HepG2 (cell line): ENCODE measurements around the gene DOCK4. TPM values are rescaled to one million over a fixed set of nuclear protein-coding genes. Genes with fewer than 3 reads are reported as not detected.

Experiments used
- ATAC-seq: fragments of 200-7000 bp; cut with Tn5 transposase; 3 replicates; pipeline ENCODE4 v1.9.1; 2020; ENCODE audit warnings: mild to moderate bottlenecking, moderate library complexity
- BruUV-seq: library from RNA; stranded (reverse); fragments of 400-500 nt; replicated peaks from 2 replicates; lab custom pipeline; 2021; lab: Mats Ljungman, UMichigan
- CTCF ChIA-PET: fragments of 300-600 bp; formaldehyde crosslinking; extraction: SDS; loops from one replicate; lab custom pipeline; 2021; ENCODE audit warnings: low total read pairs, inconsistent platforms, low intra/inter-chr PET ratio; lab: Yijun Ruan, JAX
- POLR2A ChIA-PET: fragments of 350-600 bp; sonication (Branson Sonifier 250); formaldehyde crosslinking; loops from one replicate; lab custom pipeline; 2020; ENCODE audit warnings: antibody characterized with exemption, inconsistent platforms; lab: Yijun Ruan, JAX
- DNase-seq: peaks from one replicate; pipeline ENCODE4 v3.0.0-alpha.2; 2015; ENCODE audit warnings: low spot score
- FAIRE-seq: peaks from 3 replicates; lab custom pipeline; 2011; peaks lifted over from hg19 to GRCh38; lab: Jason Lieb, UNC
- H2AFZ ChIP-seq: one replicate; pipeline ENCODE4 v1.6.1; 2011; ENCODE audit warnings: low read length, inconsistent platforms
- H3K27ac ChIP-seq: fragments of 300-600 bp; 3 replicates; pipeline ENCODE4 v1.8.0; 2011; ENCODE audit warnings: mixed run types, mild to moderate bottlenecking, mixed read lengths, low read length, inconsistent platforms; ENCODE audit not compliant: insufficient read depth; ENCODE audit errors: extremely low read length
- H3K27me3 ChIP-seq, 2 experiments: fragments of 200-600 bp in 1 of 2; 2 replicates in 1 of 2; 3 replicates in 1 of 2; pipeline versions ENCODE4 v1.6.0 to v1.8.0; 2011; ENCODE audit warnings: low read length in 2 of 2, mild to moderate bottlenecking in 2 of 2, moderate library complexity in 2 of 2, inconsistent platforms in 1 of 2; ENCODE audit not compliant: insufficient read depth in 2 of 2, control insufficient read depth in 1 of 2
- H3K36me3 ChIP-seq, 2 experiments: fragments of 200-600 bp in 1 of 2; replicated peaks in 1 of 2; 2 replicates in 1 of 2; 3 replicates in 1 of 2; pipeline versions ENCODE4 v1.5.1 to v1.8.0; 2011; ENCODE audit warnings: low read length in 2 of 2, inconsistent platforms in 1 of 2; ENCODE audit not compliant: insufficient read depth in 2 of 2, control insufficient read depth in 1 of 2
- H3K4me1 ChIP-seq: 2 replicates; pipeline ENCODE4 v1.5.1; 2012; ENCODE audit warnings: low read length, inconsistent platforms; ENCODE audit not compliant: insufficient read depth
- H3K4me2 ChIP-seq: 2 replicates; pipeline ENCODE4 v1.6.0; 2011; ENCODE audit warnings: low read depth, low read length, inconsistent platforms
- H3K4me3 ChIP-seq, 3 experiments: fragments of 200-600 bp in 1 of 3; sonication (generic), shearing (Covaris generic) in 1 of 3; replicated peaks in 1 of 3; 2 replicates each; pipeline ENCODE4 v1.5.1; 2011 to 2016; ENCODE audit warnings: low read length in 3 of 3, inconsistent platforms in 2 of 3, low read depth in 2 of 3, mild to moderate bottlenecking in 2 of 3, control low read depth in 1 of 3, mixed read lengths in 1 of 3; ENCODE audit not compliant: insufficient read depth in 1 of 3
- H3K79me2 ChIP-seq: one replicate; pipeline ENCODE4 v1.6.1; 2011; ENCODE audit warnings: low read length, inconsistent platforms; ENCODE audit not compliant: insufficient read depth
- H3K9ac ChIP-seq: 2 replicates; pipeline ENCODE4 v1.6.0; 2011; ENCODE audit warnings: mild to moderate bottlenecking, low read depth, low read length, inconsistent platforms; ENCODE audit not compliant: insufficient read depth
- H3K9me3 ChIP-seq: 2 replicates; pipeline ENCODE4 v1.5.1; 2012; ENCODE audit warnings: mild to moderate bottlenecking, low read length
- H4K20me1 ChIP-seq: 2 replicates; pipeline ENCODE4 v1.6.0; 2011; ENCODE audit warnings: inconsistent platforms, mild to moderate bottlenecking, low read length, moderate library complexity; ENCODE audit not compliant: insufficient read depth
- MEIS1 ChIP-seq: sonication (generic); formaldehyde crosslinking; IDR thresholded peaks from 2 replicates; pipeline ENCODE4 v1.9.0; 2021; ENCODE audit warnings: mild to moderate bottlenecking, missing genetic modification reagents, moderate library complexity, borderline replicate concordance
- MXD4 ChIP-seq: IDR thresholded peaks from 2 replicates; pipeline ENCODE4 v1.6.1; 2016; ENCODE audit warnings: mild to moderate bottlenecking, missing biosample characterization, missing genetic modification reagents
- NCOR1 ChIP-seq: fragments of 200-600 bp; sonication (generic); IDR thresholded peaks from 2 replicates; pipeline ENCODE4 v1.7.0; 2017; ENCODE audit warnings: antibody characterized with exemption, low read length, borderline replicate concordance
- PREB ChIP-seq: sonication (generic); formaldehyde crosslinking; IDR thresholded peaks from 2 replicates; pipeline ENCODE4 v1.4.0; 2020; ENCODE audit warnings: missing genetic modification reagents
- RARG ChIP-seq: sonication (generic); formaldehyde crosslinking; IDR thresholded peaks from 2 replicates; pipeline ENCODE4 v1.4.0; 2020; ENCODE audit warnings: low read depth, mild to moderate bottlenecking, missing genetic modification reagents
- ZNF720 ChIP-seq: sonication (generic); formaldehyde crosslinking; IDR thresholded peaks from 2 replicates; pipeline ENCODE4 v1.4.0; 2020; ENCODE audit warnings: missing genetic modification reagents
- in situ Hi-C: cut with HindIII; loops from 2 replicates; pipeline ENCODE4 v1.10.0; 2017; ENCODE audit warnings: low pct_unique_long_range_greater_than_20kb; ENCODE audit not compliant: extremely low pct_ligation_motif_present
- intact Hi-C: fragments of 100-400 bp; cut with micrococcal nuclease; formaldehyde crosslinking; loops from one replicate; pipeline ENCODE4 v1.10.0; 2022; ENCODE audit not compliant: unreplicated experiment
- polyA plus RNA-seq, 8 experiments: library from polyadenylated mRNA; depleted of rRNA in 3 of 8; stranded (reverse) in 7 of 8; unstranded in 1 of 8; fragments of >200 nt; fragmentation: Illumina TruSeq in 4 of 8; extraction: Trizol in 4 of 8; gene quantifications; 2 replicates each; pipeline versions ENCODE4 v1.2.1 to v1.2.3, GENCODE V29; 2011 to 2016; ENCODE audit warnings: low read depth in 4 of 8, missing spikeins in 1 of 8, mixed read lengths in 1 of 8; ENCODE audit not compliant: insufficient read depth in 1 of 8
- total RNA-seq, 5 experiments: library from RNA; depleted of rRNA; stranded (reverse); fragments of >200 nt; fragmentation: Illumina TruSeq; extraction: Trizol; gene quantifications; 2 replicates each; pipeline ENCODE4 v1.2.3, GENCODE V29; 2016; ENCODE audit warnings: low read depth in 1 of 5
- TF ChIP-seq, protein P1 (sequence below): sonication (generic); formaldehyde crosslinking; IDR thresholded peaks from 2 replicates; pipeline ENCODE4 v1.5.0; 2020; ENCODE audit warnings: mild to moderate bottlenecking, missing genetic modification reagents
- TF ChIP-seq, protein P2 (sequence below): sonication (generic); formaldehyde crosslinking; IDR thresholded peaks from 2 replicates; pipeline ENCODE4 v1.4.0; 2020; ENCODE audit warnings: mild to moderate bottlenecking, missing genetic modification reagents

DOCK4 gene
- total and polyA plus RNA-seq, 2 of the 13 experiments (the other 11 are each of a cell fraction or from before 2014, with no cell fraction given): 13.5 to 17.4 TPM

DNA sequence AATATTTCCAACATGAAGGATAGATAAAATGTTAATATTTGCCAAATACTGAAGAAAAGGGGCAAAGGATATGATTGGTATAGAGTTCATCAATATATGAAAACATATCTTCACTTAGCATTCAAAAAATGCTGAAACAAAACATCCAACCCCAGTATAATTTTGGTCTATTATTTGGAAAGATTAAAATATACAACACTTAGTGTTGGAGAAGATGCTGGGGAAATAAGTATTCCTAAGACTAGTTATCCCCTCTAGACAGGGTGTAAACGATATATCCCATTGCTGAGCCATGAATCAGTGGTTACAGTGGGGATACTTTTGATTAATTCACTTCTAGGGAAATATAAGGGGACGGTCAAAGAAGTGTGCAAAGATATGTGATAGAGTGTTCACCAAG, 456.6 kb downstream of the DOCK4 start (continued):
- TF ChIP-seq, protein P1, sequence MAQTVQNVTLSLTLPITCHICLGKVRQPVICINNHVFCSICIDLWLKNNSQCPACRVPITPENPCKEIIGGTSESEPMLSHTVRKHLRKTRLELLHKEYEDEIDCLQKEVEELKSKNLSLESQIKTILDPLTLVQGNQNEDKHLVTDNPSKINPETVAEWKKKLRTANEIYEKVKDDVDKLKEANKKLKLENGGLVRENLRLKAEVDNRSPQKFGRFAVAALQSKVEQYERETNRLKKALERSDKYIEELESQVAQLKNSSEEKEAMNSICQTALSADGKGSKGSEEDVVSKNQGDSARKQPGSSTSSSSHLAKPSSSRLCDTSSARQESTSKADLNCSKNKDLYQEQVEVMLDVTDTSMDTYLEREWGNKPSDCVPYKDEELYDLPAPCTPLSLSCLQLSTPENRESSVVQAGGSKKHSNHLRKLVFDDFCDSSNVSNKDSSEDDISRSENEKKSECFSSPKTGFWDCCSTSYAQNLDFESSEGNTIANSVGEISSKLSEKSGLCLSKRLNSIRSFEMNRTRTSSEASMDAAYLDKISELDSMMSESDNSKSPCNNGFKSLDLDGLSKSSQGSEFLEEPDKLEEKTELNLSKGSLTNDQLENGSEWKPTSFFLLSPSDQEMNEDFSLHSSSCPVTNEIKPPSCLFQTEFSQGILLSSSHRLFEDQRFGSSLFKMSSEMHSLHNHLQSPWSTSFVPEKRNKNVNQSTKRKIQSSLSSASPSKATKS: no peak
- no peak for TF ChIP-seq MEIS1 (CRISPR knock-in tag)
- TF ChIP-seq, protein P2, sequence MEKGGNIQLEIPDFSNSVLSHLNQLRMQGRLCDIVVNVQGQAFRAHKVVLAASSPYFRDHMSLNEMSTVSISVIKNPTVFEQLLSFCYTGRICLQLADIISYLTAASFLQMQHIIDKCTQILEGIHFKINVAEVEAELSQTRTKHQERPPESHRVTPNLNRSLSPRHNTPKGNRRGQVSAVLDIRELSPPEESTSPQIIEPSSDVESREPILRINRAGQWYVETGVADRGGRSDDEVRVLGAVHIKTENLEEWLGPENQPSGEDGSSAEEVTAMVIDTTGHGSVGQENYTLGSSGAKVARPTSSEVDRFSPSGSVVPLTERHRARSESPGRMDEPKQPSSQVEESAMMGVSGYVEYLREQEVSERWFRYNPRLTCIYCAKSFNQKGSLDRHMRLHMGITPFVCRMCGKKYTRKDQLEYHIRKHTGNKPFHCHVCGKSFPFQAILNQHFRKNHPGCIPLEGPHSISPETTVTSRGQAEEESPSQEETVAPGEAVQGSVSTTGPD (CRISPR knock-in tag): no peak
- no peak for TF ChIP-seq PREB (CRISPR knock-in tag)

GRCh38 chr7:111747718-111748117, 458.5 kb downstream of the DOCK4 start:
- FAIRE-seq: no peak
- Histone ChIP-seq H3K4me1 (peaks cover 37% of the 10 kb centered on the region), H3K4me3 (no peak overlapping the region), H2AFZ (no peak overlapping the region), H3K4me2 (no peak overlapping the region), H3K79me2 (no peaks in the 10 kb centered on the region), H3K27me3 (no peaks in the 10 kb centered on the region), H3K27ac (no peak overlapping the region), H3K36me3 (peaks cover 0 to 4% of the 10 kb centered on the region in 2 experiments; a peak in 2 of 5 replicates), H3K9ac (no peak overlapping the region), H4K20me1 (no peaks in the 10 kb centered on the region), H3K9me3 (no peaks in the 10 kb centered on the region)
- no peak for DNase-seq
- in situ Hi-C loops (loop anchor here (10.0 to 25.0 kb wide), 3 partner anchors 410 to 747 kb away; partner anchors contain the start of gene LRRN3), intact Hi-C loops (no loop called here)
- TF ChIP-seq ZNF720 (CRISPR knock-in tag) (no peak), NCOR1 (no peak), RARG (CRISPR knock-in tag) (no peak), MXD4 (CRISPR knock-in tag) (no peak)
- ATAC-seq: no peak
- BruUV-seq: no TSS peak
- ChIA-PET POLR2A (no interaction called here), CTCF (no interaction called here)
